ENCODE data around the gene GYS1. TPM values are rescaled to one million over a fixed set of nuclear protein-coding genes. Genes with fewer than 3 reads are reported as not detected.

GYS1 gene
- total and polyA plus RNA-seq, 2 donors (not counting 1 experiment from before 2014, with no cell fraction given): 31.2 to 42.8 TPM

DNA sequence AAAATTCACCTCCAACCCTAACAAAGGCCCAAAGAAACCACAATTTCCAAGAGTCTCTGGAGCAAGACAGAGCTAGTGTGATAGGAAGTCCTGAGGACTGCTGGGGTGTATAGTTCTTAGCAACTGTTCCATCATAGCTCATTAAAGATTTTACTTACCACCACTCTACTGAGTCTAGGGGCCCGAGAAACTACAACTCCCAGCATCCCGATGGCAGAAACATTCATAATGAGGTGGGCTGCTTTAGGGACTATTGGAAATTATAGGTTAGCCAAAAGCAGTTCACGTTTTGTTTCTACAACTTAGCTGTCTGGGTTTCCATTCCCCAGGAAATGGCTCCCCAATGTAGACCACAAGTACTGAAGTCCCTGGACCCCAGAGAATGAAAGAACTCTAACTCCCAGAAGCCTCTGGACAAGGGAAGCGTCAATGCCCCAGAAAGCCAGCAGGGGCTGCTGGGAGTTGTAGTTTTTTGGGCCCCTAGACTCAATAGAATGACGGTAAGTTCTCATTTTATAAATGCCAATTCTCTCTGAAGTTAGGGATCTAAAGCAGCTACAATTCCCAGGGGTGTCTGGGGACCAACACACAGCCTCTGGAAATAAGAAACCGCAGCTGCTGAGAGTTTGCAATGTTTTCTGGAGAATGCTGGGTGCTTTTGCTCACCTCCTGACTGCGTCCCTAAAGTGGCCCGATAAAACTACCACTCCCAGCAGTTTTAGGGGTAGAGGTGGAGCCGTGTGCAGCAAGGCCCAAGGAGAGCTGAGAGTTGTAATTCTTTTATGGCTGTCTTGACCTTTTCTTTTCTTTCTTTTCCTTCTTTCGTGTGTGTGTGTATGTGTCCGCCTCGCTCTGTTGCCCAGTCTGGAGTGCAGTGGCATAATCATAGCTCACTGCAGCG lies 16.9 kb downstream of the GYS1 start:
- Histone ChIP-seq H3K36me3 (ENCODE audit: control insufficient read depth, insufficient read depth, low read length) (peaks cover 16% of the 10 kb centered on the region), H3K9ac (ENCODE audit: insufficient read depth, low read length) (no peak overlapping the region), H2AFZ (ENCODE audit: low read length) (no peak overlapping the region), H3K79me2 (ENCODE audit: control insufficient read depth, insufficient read depth, low read length) (no peaks in the 10 kb centered on the region), H3K27me3 (ENCODE audit: control insufficient read depth, insufficient read depth, low read length) (no peaks in the 10 kb centered on the region), H4K20me1 (ENCODE audit: control insufficient read depth, extremely low read depth, insufficient read depth, low read length) (no peaks in the 10 kb centered on the region), H3K4me2 (ENCODE audit: extremely low read depth, insufficient read depth, low read length) (no peak overlapping the region), H3K4me3 (replicated peaks in 1 of 4; ENCODE audit: control extremely low read depth in 1 of 4, insufficient read depth in 1 of 4, low read depth in 3 of 4, low read length in 4 of 4) (no peak overlapping the region), H3K4me1 (ENCODE audit: control insufficient read depth, extremely low read depth, insufficient read depth, low read length) (peaks cover 13% of the 10 kb centered on the region), H3K9me3 (ENCODE audit: control insufficient read depth, insufficient read depth, low read depth, low read length) (no peaks in the 10 kb centered on the region), H3K27ac (ENCODE audit: insufficient read depth, low read length) (no peak overlapping the region)
- TF ChIP-seq, protein P1, sequence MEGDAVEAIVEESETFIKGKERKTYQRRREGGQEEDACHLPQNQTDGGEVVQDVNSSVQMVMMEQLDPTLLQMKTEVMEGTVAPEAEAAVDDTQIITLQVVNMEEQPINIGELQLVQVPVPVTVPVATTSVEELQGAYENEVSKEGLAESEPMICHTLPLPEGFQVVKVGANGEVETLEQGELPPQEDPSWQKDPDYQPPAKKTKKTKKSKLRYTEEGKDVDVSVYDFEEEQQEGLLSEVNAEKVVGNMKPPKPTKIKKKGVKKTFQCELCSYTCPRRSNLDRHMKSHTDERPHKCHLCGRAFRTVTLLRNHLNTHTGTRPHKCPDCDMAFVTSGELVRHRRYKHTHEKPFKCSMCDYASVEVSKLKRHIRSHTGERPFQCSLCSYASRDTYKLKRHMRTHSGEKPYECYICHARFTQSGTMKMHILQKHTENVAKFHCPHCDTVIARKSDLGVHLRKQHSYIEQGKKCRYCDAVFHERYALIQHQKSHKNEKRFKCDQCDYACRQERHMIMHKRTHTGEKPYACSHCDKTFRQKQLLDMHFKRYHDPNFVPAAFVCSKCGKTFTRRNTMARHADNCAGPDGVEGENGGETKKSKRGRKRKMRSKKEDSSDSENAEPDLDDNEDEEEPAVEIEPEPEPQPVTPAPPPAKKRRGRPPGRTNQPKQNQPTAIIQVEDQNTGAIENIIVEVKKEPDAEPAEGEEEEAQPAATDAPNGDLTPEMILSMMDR (conservative IDR thresholded peaks at IDR 0.05 in 1 of 2, IDR thresholded peaks at IDR 0.05 in 1 of 2; ENCODE audit: low read depth in 1 of 2, low read length in 2 of 2): peak in 1 of 2 donors; percentile 5
- no peak for TF ChIP-seq EZH2 (IDR thresholded peaks at IDR 0.05; ENCODE audit: low read length, missing control alignments)
- DNase-seq (ENCODE audit: low read depth in 2 of 2): no peak

DNA sequence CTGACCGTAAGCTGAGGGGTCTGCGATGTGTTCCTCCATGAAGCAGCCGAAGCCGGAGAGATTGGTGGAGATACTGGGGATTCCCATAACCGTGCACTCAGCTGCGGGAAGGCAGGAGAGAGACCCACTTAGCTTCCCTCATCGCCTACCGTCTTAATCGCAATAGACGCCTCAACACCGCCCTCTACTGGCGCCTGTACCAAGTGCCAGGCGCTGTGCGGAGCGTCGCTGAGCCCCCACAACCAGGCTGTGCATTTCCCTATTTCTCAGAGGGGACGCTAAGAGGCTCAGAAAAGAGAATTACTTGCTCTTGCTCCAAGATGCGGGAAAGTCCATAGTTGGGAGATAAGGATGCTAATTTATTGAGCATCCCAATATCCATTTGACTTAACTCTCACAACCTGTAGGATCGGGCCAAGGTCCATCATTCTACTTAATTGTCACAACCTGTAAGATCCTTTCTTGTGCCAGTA lies 22.1 kb downstream of the GYS1 start:
- Histone ChIP-seq H3K27me3 (ENCODE audit: control insufficient read depth, insufficient read depth, low read length) (no peaks in the 10 kb centered on the region), H2AFZ (ENCODE audit: low read length) (no peak overlapping the region), H3K4me3 (replicated peaks in 1 of 4; ENCODE audit: control extremely low read depth in 1 of 4, insufficient read depth in 1 of 4, low read depth in 3 of 4, low read length in 4 of 4) (no peak overlapping the region), H3K9me3 (ENCODE audit: control insufficient read depth, insufficient read depth, low read depth, low read length) (no peaks in the 10 kb centered on the region), H3K36me3 (ENCODE audit: control insufficient read depth, insufficient read depth, low read length) (peaks cover 29% of the 10 kb centered on the region), H3K4me1 (ENCODE audit: control insufficient read depth, extremely low read depth, insufficient read depth, low read length) (no peaks in the 10 kb centered on the region), H4K20me1 (ENCODE audit: control insufficient read depth, extremely low read depth, insufficient read depth, low read length) (peaks cover 6% of the 10 kb centered on the region), H3K4me2 (ENCODE audit: extremely low read depth, insufficient read depth, low read length) (no peak overlapping the region), H3K27ac (ENCODE audit: insufficient read depth, low read length) (peak overlapping the region; percentile 15), H3K9ac (ENCODE audit: insufficient read depth, low read length) (no peak overlapping the region), H3K79me2 (ENCODE audit: control insufficient read depth, insufficient read depth, low read length) (peaks cover 11% of the 10 kb centered on the region)
- TF ChIP-seq, protein P1 (conservative IDR thresholded peaks at IDR 0.05 in 1 of 2, IDR thresholded peaks at IDR 0.05 in 1 of 2; ENCODE audit: low read depth in 1 of 2, low read length in 2 of 2): peak; percentile 95
- TF ChIP-seq EZH2 (IDR thresholded peaks at IDR 0.05; ENCODE audit: low read length, missing control alignments): no peak
- peak; percentile 51 to 82 for DNase-seq (ENCODE audit: low read depth in 2 of 2)

DNA sequence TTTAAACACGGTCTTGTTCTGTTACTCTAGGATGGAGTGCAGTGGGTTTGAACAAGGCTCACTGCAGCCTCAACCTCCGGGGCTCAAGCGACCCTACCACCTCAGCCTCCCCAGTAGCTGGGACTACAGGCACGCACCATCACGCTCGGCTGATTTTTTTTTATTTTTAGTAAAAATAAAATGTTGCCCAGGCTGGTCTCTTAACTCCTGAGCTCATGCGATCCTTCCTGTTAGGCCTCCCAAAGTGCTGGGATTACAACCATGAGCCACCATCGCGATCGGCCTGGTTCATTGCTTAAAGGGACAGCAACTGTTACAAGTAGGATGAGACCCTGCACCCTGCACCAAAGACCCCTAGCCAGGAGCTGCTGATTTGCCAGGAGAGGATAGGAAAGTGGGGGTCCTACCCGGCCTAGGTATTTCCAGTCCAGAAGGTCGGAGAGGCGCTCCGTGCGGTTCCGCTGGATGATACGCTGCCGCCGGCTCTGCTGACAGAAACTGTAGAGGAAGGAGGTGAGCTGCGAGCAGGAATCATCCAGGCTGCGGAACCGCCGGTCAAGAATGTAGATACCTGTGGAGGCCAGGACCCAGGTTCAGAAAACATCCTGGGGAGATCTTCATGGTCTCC lies 22.9 kb downstream of the GYS1 start:
- H3K79me2 ChIP-seq (ENCODE audit: control insufficient read depth, insufficient read depth, low read length): peaks cover 18% of the 10 kb centered on the region
- no peak overlapping the region for H2AFZ ChIP-seq (ENCODE audit: low read length)
- H3K9ac ChIP-seq (ENCODE audit: insufficient read depth, low read length): no peak overlapping the region
- no peak overlapping the region for H3K27ac ChIP-seq (ENCODE audit: insufficient read depth, low read length)
- H3K4me3 ChIP-seq (replicated peaks in 1 of 4; ENCODE audit: control extremely low read depth in 1 of 4, insufficient read depth in 1 of 4, low read depth in 3 of 4, low read length in 4 of 4): no peak overlapping the region
- TF ChIP-seq, protein P1 (conservative IDR thresholded peaks at IDR 0.05 in 1 of 2, IDR thresholded peaks at IDR 0.05 in 1 of 2; ENCODE audit: low read depth in 1 of 2, low read length in 2 of 2): no peak
- no peak for TF ChIP-seq EZH2 (IDR thresholded peaks at IDR 0.05; ENCODE audit: low read length, missing control alignments)
- no peak for DNase-seq (ENCODE audit: low read depth in 2 of 2)
- H3K4me1 ChIP-seq (ENCODE audit: control insufficient read depth, extremely low read depth, insufficient read depth, low read length): no peaks in the 10 kb centered on the region
- H3K4me2 ChIP-seq (ENCODE audit: extremely low read depth, insufficient read depth, low read length): no peak overlapping the region
- peaks cover 6% of the 10 kb centered on the region for H4K20me1 ChIP-seq (ENCODE audit: control insufficient read depth, extremely low read depth, insufficient read depth, low read length)
- H3K9me3 ChIP-seq (ENCODE audit: control insufficient read depth, insufficient read depth, low read depth, low read length): no peaks in the 10 kb centered on the region
- no peaks in the 10 kb centered on the region for H3K27me3 ChIP-seq (ENCODE audit: control insufficient read depth, insufficient read depth, low read length)
- peaks cover 29% of the 10 kb centered on the region for H3K36me3 ChIP-seq (ENCODE audit: control insufficient read depth, insufficient read depth, low read length)

Data from fibroblast of lung (primary cell).